OCI-LY1 (cell line): ENCODE data around the gene CREB5.

Experiments used
- H2AFZ ChIP-seq: fragments of 200-600 bp; sonication (generic), shearing (Covaris generic); 2 replicates; pipeline ENCODE4 v1.6.0; 2014; ENCODE audit warnings: antibody characterized with exemption, mild to moderate bottlenecking, low read length
- H3F3A ChIP-seq: fragments of 200-600 bp; sonication (generic), shearing (Covaris generic); 2 replicates; pipeline ENCODE4 v1.6.0; 2014; ENCODE audit warnings: mild to moderate bottlenecking, antibody characterized with exemption, low read length, moderate library complexity; ENCODE audit not compliant: insufficient read depth
- H3K27ac ChIP-seq: fragments of 200-600 bp; sonication (generic); 2 replicates; pipeline ENCODE4 v1.5.1; 2014; ENCODE audit warnings: low read length, mixed run types, mild to moderate bottlenecking, low read depth; ENCODE audit not compliant: poor library complexity, severe bottlenecking
- H3K27me3 ChIP-seq: fragments of 200-600 bp; sonication (generic); 2 replicates; pipeline ENCODE4 v1.6.0; 2014; ENCODE audit warnings: antibody characterized with exemption, mild to moderate bottlenecking, low read length, moderate library complexity; ENCODE audit not compliant: insufficient read depth
- H3K36me3 ChIP-seq: fragments of 200-600 bp; sonication (generic); 2 replicates; pipeline ENCODE4 v1.6.1; 2014; ENCODE audit warnings: mild to moderate bottlenecking, antibody characterized with exemption, low read length, moderate library complexity, mixed read lengths; ENCODE audit not compliant: insufficient read depth
- H3K4me1 ChIP-seq: fragments of 200-600 bp; sonication (generic); 2 replicates; pipeline ENCODE4 v1.5.1; 2014; ENCODE audit warnings: mild to moderate bottlenecking, low read length, moderate library complexity; ENCODE audit not compliant: insufficient read depth, severe bottlenecking
- H3K4me2 ChIP-seq: fragments of 200-600 bp; sonication (generic), shearing (Covaris generic); 2 replicates; pipeline ENCODE4 v1.6.1; 2014; ENCODE audit warnings: low read length
- H3K4me3 ChIP-seq: fragments of 200-600 bp; sonication (generic); 2 replicates; pipeline ENCODE4 v1.5.1; 2014; ENCODE audit warnings: low read length, low read depth, mild to moderate bottlenecking, mixed read lengths; ENCODE audit not compliant: poor library complexity, severe bottlenecking
- H3K79me2 ChIP-seq: fragments of 200-600 bp; shearing (Covaris generic); 2 replicates; pipeline ENCODE4 v1.6.1; 2016; ENCODE audit warnings: mixed run types, low read length, mixed read lengths; ENCODE audit not compliant: insufficient read depth
- H3K9ac ChIP-seq: fragments of 200-600 bp; sonication (generic), shearing (Covaris generic); 2 replicates; pipeline ENCODE4 v1.6.1; 2014; ENCODE audit warnings: mild to moderate bottlenecking, low read length, mixed read lengths
- H3K9me2 ChIP-seq: fragments of 200-600 bp; sonication (generic), shearing (Covaris generic); 2 replicates; pipeline ENCODE4 v1.6.1; 2014; ENCODE audit warnings: low read depth, mild to moderate bottlenecking, low read length, mixed read lengths
- H3K9me3 ChIP-seq: fragments of 200-600 bp; shearing (Covaris generic); 2 replicates; pipeline ENCODE4 v1.6.1; 2014; ENCODE audit warnings: low read length, mixed read lengths
- H4K20me1 ChIP-seq: fragments of 200-600 bp; sonication (generic), shearing (Covaris generic); 2 replicates; pipeline ENCODE4 v1.6.0; 2016; ENCODE audit warnings: mild to moderate bottlenecking, low read length; ENCODE audit not compliant: insufficient read depth
- EZH2 ChIP-seq: fragments of 200-600 bp; sonication (generic), shearing (Covaris generic); IDR thresholded peaks from 2 replicates; pipeline ENCODE4 v1.8.0; 2017; ENCODE audit warnings: borderline replicate concordance, mixed run types, mild to moderate bottlenecking, antibody characterized with exemption, low read length, moderate library complexity, mixed read lengths
- TF ChIP-seq, protein P1 (sequence below): fragments of 200-600 bp; sonication (generic), shearing (Covaris generic); IDR thresholded peaks from 2 replicates; pipeline ENCODE4 v1.5.1; 2017; ENCODE audit warnings: mild to moderate bottlenecking, antibody characterized with exemption, low read length, moderate library complexity, mixed read lengths

CREB5 gene

DNA sequence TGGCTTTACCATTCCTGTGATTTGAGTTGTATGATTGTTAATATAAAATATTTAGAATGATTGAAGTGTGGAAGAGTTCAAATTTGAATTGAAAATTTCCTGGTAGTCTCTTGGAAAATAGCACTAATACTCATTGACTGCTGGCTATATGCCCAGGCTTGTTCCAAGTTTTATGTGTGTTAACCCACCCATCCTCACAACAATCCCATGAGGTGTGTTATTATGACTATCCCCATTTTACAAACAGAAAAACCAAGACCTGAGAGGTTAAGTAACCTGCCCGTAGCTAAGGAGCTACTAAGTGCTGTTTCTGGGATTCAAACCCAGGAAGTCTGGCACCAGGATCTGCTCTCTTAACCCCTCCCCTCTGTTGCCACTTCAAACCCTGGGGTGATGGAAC lies 213.9 kb downstream of the CREB5 start:
- TF ChIP-seq EZH2: no peak
- TF ChIP-seq, protein P1, sequence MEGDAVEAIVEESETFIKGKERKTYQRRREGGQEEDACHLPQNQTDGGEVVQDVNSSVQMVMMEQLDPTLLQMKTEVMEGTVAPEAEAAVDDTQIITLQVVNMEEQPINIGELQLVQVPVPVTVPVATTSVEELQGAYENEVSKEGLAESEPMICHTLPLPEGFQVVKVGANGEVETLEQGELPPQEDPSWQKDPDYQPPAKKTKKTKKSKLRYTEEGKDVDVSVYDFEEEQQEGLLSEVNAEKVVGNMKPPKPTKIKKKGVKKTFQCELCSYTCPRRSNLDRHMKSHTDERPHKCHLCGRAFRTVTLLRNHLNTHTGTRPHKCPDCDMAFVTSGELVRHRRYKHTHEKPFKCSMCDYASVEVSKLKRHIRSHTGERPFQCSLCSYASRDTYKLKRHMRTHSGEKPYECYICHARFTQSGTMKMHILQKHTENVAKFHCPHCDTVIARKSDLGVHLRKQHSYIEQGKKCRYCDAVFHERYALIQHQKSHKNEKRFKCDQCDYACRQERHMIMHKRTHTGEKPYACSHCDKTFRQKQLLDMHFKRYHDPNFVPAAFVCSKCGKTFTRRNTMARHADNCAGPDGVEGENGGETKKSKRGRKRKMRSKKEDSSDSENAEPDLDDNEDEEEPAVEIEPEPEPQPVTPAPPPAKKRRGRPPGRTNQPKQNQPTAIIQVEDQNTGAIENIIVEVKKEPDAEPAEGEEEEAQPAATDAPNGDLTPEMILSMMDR: no peak
- Histone ChIP-seq H3K36me3 (no peaks in the 10 kb centered on the region), H3K4me1 (peaks cover 18% of the 10 kb centered on the region), H3K4me3 (no peak overlapping the region), H2AFZ (no peak overlapping the region), H3K4me2 (no peak overlapping the region), H3K9me2 (no peaks in the 10 kb centered on the region), H3K79me2 (no peaks in the 10 kb centered on the region), H3F3A (no peaks in the 10 kb centered on the region), H3K27ac (no peak overlapping the region), H4K20me1 (no peaks in the 10 kb centered on the region), H3K9me3 (no peaks in the 10 kb centered on the region), H3K9ac (no peak overlapping the region), H3K27me3 (no peaks in the 10 kb centered on the region)

DNA sequence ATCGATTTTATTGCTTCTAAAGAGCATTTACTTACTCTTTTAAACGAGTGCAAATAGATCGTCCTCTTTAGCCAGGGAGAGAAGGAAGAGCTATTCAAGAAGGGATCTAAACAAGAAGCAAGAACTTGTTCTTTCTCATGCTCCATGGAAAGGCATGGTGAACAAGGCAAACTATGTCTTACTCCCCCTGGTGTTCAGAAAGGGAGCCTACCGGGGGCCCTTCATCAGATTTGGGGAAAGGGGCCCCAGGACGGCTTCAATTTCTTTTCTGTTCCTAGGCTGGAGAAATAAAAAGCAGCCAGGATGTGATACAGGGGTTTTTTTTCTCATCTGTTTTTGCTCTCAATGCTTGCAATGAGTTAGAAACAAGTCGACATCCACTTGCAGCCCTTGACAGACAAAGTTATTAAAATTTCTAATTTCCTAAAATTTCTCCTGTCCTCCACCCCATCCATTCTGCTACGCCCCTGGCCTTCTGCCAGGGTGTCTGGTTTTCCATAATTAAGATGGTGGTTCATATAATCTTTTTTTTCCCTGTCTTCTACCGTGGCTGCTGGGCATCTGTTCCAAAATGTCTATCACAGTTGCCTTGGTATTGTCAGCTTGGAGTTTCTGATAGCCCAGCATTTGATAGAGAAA lies 214.4 kb downstream of the CREB5 start:
- TF ChIP-seq, protein P1: peak; percentile 94
- no peak for TF ChIP-seq EZH2
- Histone ChIP-seq H3K27ac (no peak overlapping the region), H3F3A (no peaks in the 10 kb centered on the region), H3K9me3 (no peaks in the 10 kb centered on the region), H3K9ac (no peak overlapping the region), H3K36me3 (no peaks in the 10 kb centered on the region), H2AFZ (no peak overlapping the region), H3K4me3 (no peak overlapping the region), H3K79me2 (no peaks in the 10 kb centered on the region), H3K27me3 (no peaks in the 10 kb centered on the region), H3K4me1 (peaks cover 13% of the 10 kb centered on the region), H3K4me2 (no peak overlapping the region), H3K9me2 (no peaks in the 10 kb centered on the region), H4K20me1 (no peaks in the 10 kb centered on the region)

DNA sequence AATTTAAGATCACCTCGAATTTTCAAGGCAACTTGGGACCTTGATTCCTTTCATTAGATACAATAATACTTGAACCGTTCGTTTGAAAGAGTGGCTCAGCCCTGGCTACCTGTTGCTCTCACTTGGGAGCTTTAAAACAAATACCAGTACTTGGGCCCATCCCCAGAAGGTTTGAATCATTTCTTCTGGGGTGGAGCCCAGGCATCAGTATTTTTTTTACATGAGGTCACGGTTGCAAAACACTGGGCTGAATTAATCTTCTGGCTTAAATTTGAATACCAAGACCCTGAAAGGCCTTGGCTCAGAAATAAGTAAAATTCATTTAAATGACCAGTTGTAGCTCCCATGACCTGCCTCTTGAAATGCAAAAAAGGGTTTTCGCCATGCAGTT lies 214.9 kb downstream of the CREB5 start:
- Histone ChIP-seq H2AFZ (no peak overlapping the region), H3K36me3 (no peaks in the 10 kb centered on the region), H4K20me1 (no peaks in the 10 kb centered on the region), H3K9me3 (no peaks in the 10 kb centered on the region), H3K79me2 (no peaks in the 10 kb centered on the region), H3K4me3 (no peak overlapping the region), H3K27me3 (no peaks in the 10 kb centered on the region), H3K27ac (no peak overlapping the region), H3K9ac (no peak overlapping the region), H3F3A (no peaks in the 10 kb centered on the region), H3K4me1 (peaks cover 10% of the 10 kb centered on the region), H3K4me2 (no peak overlapping the region), H3K9me2 (no peaks in the 10 kb centered on the region)
- TF ChIP-seq EZH2: no peak
- TF ChIP-seq, protein P1: no peak
